Measurements from ENCODE around the gene TRPV5. TPM values are rescaled to one million over a fixed set of nuclear protein-coding genes. Genes with fewer than 3 reads are reported as not detected.

TRPV5 gene
- total and polyA plus RNA-seq, 2 of the 4 experiments (the other 2 are of a cell fraction) = not detected

GRCh38 chr7:142904128-142904527, 29.4 kb downstream of the TRPV5 start:
- H3K27me3 ChIP-seq (ENCODE audit: control insufficient read depth, insufficient read depth, low read length) = no peaks in the 10 kb centered on the region
- in situ Hi-C loops (cut with MboI; ENCODE audit: low sequenced_read_pairs) = no loop called here
- CTCF ChIA-PET = interaction anchor here (0.6 kb wide), 1 partner anchor 61 kb away, joined by 3 read pairs; no protein-coding TSS in a partner anchor

More at GRCh38 chr7:142904128-142904527, 29.4 kb downstream of the TRPV5 start:
- no peak overlapping the region for H2AK9ac ChIP-seq (replicated peaks; ENCODE audit: low read depth, low read length, poor library complexity)
- no peak overlapping the region for H2BK5ac ChIP-seq (ENCODE audit: low read depth, low read length, poor library complexity, severe bottlenecking)
- H2BK15ac ChIP-seq (ENCODE audit: low read depth, low read length) = no peak overlapping the region
- no peaks in the 10 kb centered on the region for H4K20me1 ChIP-seq (ENCODE audit: insufficient read depth, low read length)
- no peak overlapping the region for H3K27ac ChIP-seq (ENCODE audit: insufficient read depth, low read length)
- H4K8ac ChIP-seq (ENCODE audit: low read depth in 2 of 2, low read length in 2 of 2) = no peak overlapping the region
- TF ChIP-seq FOS (IDR thresholded peaks at IDR 0.05; ENCODE audit: low read depth, low read length) (no peak), CHD1 (IDR thresholded peaks at IDR 0.05; ENCODE audit: low read depth, low read length) (no peak), RFX5 (IDR thresholded peaks at IDR 0.05; ENCODE audit: low read depth, low read length) (no peak), SMC3 (IDR thresholded peaks at IDR 0.05; ENCODE audit: low read depth, low read length) (no peak), RAD21 (IDR thresholded peaks at IDR 0.05; ENCODE audit: low read length) (no peak), RCOR1 (IDR thresholded peaks at IDR 0.05; ENCODE audit: insufficient replicate concordance, low read length) (no peak), CEBPB (IDR thresholded peaks at IDR 0.05; ENCODE audit: low read depth, low read length) (no peak), MXI1 (IDR thresholded peaks at IDR 0.05; ENCODE audit: borderline replicate concordance, low read depth, low read length) (no peak), MAZ (IDR thresholded peaks at IDR 0.05; ENCODE audit: borderline replicate concordance, low read depth, low read length) (no peak), POLR2A (IDR thresholded peaks at IDR 0.05; ENCODE audit: low read depth, low read length) (no peak), NFE2L2 (IDR thresholded peaks at IDR 0.05; ENCODE audit: low read depth, low read length) (no peak), BHLHE40 (IDR thresholded peaks at IDR 0.05; ENCODE audit: low read depth, low read length) (no peak), MAFK (IDR thresholded peaks at IDR 0.05; ENCODE audit: low read depth, low read length) (no peak)
- TF ChIP-seq, protein P1, sequence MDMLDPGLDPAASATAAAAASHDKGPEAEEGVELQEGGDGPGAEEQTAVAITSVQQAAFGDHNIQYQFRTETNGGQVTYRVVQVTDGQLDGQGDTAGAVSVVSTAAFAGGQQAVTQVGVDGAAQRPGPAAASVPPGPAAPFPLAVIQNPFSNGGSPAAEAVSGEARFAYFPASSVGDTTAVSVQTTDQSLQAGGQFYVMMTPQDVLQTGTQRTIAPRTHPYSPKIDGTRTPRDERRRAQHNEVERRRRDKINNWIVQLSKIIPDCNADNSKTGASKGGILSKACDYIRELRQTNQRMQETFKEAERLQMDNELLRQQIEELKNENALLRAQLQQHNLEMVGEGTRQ (IDR thresholded peaks at IDR 0.05; ENCODE audit: low read depth, low read length) = no peak
- TF ChIP-seq, protein P2, sequence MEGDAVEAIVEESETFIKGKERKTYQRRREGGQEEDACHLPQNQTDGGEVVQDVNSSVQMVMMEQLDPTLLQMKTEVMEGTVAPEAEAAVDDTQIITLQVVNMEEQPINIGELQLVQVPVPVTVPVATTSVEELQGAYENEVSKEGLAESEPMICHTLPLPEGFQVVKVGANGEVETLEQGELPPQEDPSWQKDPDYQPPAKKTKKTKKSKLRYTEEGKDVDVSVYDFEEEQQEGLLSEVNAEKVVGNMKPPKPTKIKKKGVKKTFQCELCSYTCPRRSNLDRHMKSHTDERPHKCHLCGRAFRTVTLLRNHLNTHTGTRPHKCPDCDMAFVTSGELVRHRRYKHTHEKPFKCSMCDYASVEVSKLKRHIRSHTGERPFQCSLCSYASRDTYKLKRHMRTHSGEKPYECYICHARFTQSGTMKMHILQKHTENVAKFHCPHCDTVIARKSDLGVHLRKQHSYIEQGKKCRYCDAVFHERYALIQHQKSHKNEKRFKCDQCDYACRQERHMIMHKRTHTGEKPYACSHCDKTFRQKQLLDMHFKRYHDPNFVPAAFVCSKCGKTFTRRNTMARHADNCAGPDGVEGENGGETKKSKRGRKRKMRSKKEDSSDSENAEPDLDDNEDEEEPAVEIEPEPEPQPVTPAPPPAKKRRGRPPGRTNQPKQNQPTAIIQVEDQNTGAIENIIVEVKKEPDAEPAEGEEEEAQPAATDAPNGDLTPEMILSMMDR (conservative IDR thresholded peaks at IDR 0.05; ENCODE audit: low read depth, low read length) = no peak
- TF ChIP-seq, protein P3, sequence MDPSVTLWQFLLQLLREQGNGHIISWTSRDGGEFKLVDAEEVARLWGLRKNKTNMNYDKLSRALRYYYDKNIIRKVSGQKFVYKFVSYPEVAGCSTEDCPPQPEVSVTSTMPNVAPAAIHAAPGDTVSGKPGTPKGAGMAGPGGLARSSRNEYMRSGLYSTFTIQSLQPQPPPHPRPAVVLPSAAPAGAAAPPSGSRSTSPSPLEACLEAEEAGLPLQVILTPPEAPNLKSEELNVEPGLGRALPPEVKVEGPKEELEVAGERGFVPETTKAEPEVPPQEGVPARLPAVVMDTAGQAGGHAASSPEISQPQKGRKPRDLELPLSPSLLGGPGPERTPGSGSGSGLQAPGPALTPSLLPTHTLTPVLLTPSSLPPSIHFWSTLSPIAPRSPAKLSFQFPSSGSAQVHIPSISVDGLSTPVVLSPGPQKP (IDR thresholded peaks at IDR 0.05; ENCODE audit: borderline replicate concordance, low read depth, low read length) = no peak
- no TSS peak for BruUV-seq (replicated peaks)
- H3K56ac ChIP-seq (ENCODE audit: extremely low read depth, insufficient read depth, low read length) = no peak overlapping the region
- H3K9me3 ChIP-seq (ENCODE audit: control insufficient read depth, insufficient read depth, low read length) = peaks cover 6% of the 10 kb centered on the region
- no peak overlapping the region for H2BK20ac ChIP-seq (ENCODE audit: low read depth, low read length)
- POLR2A ChIA-PET (ENCODE audit: unreplicated experiment) = no interaction called here
- H2AFZ ChIP-seq (replicated peaks; ENCODE audit: low read length, poor library complexity) = no peak overlapping the region
- H3K4me2 ChIP-seq (ENCODE audit: low read depth, low read length) = no peak overlapping the region
- no peak overlapping the region for H3K18ac ChIP-seq (ENCODE audit: low read depth, low read length)
- H4K91ac ChIP-seq (ENCODE audit: insufficient read depth, low read depth, low read length) = no peak overlapping the region
- H3K14ac ChIP-seq (replicated peaks; ENCODE audit: low read depth, low read length) = no peak overlapping the region
- H3K4ac ChIP-seq (ENCODE audit: low read depth, low read length) = no peak overlapping the region
- H3K23ac ChIP-seq (ENCODE audit: low read depth, low read length) = no peak overlapping the region
- no peaks in the 10 kb centered on the region for H3K4me1 ChIP-seq (ENCODE audit: control insufficient read depth, insufficient read depth, low read length)
- H2AK5ac ChIP-seq (ENCODE audit: low read depth, low read length) = no peak overlapping the region
- H3K9ac ChIP-seq (ENCODE audit: low read depth, low read length) = no peak overlapping the region
- H3K79me1 ChIP-seq (ENCODE audit: low read depth in 1 of 2, low read length in 2 of 2) = no peaks in the 10 kb centered on the region
- no peak overlapping the region for H3K4me3 ChIP-seq (ENCODE audit: insufficient read depth, low read depth, low read length)
- intact Hi-C loops (cut with micrococcal nuclease) = no loop called here
- H3K36me3 ChIP-seq (ENCODE audit: control insufficient read depth, insufficient read depth, low read length) = no peaks in the 10 kb centered on the region
- H3K9me1 ChIP-seq (ENCODE audit: insufficient read depth, low read length) = no peaks in the 10 kb centered on the region
- DNase-seq (no peak), ATAC-seq (ENCODE audit: low read depth) (no peak)
- no peak overlapping the region for H4K5ac ChIP-seq (ENCODE audit: low read depth, low read length)
- dilution Hi-C loops (cut with HindIII; ENCODE audit: low sequenced_read_pairs, unreplicated experiment) = no loop called here
- no peak overlapping the region for H2BK120ac ChIP-seq (ENCODE audit: low read depth, low read length)
